Osteocyte (in vitro differentiated cells): Measurements from ENCODE around the gene ARHGEF16. TPM values are rescaled to one million over a fixed set of nuclear protein-coding genes. Genes with fewer than 3 reads are reported as not detected.

Source experiments
- DNase-seq: peaks from one replicate; pipeline ENCODE4 v3.0.0; 2021; ENCODE audit warnings: mixed read lengths; ENCODE audit not compliant: unreplicated experiment; ENCODE audit errors: extremely low spot score
- H3K27ac Mint-ChIP-seq: one replicate; pipeline ENCODE4 v1.8.0; 2021; ENCODE audit warnings: mild to moderate bottlenecking, mixed read lengths; ENCODE audit not compliant: unreplicated experiment
- H3K27me3 Mint-ChIP-seq: one replicate; pipeline ENCODE4 v1.8.0; 2021; ENCODE audit warnings: mixed read lengths; ENCODE audit not compliant: unreplicated experiment
- H3K36me3 Mint-ChIP-seq: one replicate; pipeline ENCODE4 v1.8.0; 2021; ENCODE audit warnings: mixed read lengths; ENCODE audit not compliant: unreplicated experiment
- H3K4me1 Mint-ChIP-seq: one replicate; pipeline ENCODE4 v1.8.0; 2021; ENCODE audit warnings: mixed read lengths; ENCODE audit not compliant: unreplicated experiment
- H3K4me3 Mint-ChIP-seq: one replicate; pipeline ENCODE4 v1.8.0; 2021; ENCODE audit warnings: mild to moderate bottlenecking, moderate library complexity, mixed read lengths; ENCODE audit not compliant: unreplicated experiment
- H3K9me3 Mint-ChIP-seq: one replicate; pipeline ENCODE4 v1.8.0; 2021; ENCODE audit warnings: mixed read lengths; ENCODE audit not compliant: unreplicated experiment
- CTCF ChIP-seq: fragments of 200-600 bp; sonication (generic); IDR thresholded peaks from 2 replicates; pipeline ENCODE4 v1.5.0; 2021; ENCODE audit warnings: antibody characterized with exemption, mild to moderate bottlenecking, moderate library complexity
- total RNA-seq: library from RNA; stranded (reverse); gene quantifications from 2 replicates; pipeline ENCODE4 v1.2.1, GENCODE V29; 2021

The ARHGEF16 gene
- total RNA-seq, 1 donor from 2014 or later = 3.2 TPM

DNA sequence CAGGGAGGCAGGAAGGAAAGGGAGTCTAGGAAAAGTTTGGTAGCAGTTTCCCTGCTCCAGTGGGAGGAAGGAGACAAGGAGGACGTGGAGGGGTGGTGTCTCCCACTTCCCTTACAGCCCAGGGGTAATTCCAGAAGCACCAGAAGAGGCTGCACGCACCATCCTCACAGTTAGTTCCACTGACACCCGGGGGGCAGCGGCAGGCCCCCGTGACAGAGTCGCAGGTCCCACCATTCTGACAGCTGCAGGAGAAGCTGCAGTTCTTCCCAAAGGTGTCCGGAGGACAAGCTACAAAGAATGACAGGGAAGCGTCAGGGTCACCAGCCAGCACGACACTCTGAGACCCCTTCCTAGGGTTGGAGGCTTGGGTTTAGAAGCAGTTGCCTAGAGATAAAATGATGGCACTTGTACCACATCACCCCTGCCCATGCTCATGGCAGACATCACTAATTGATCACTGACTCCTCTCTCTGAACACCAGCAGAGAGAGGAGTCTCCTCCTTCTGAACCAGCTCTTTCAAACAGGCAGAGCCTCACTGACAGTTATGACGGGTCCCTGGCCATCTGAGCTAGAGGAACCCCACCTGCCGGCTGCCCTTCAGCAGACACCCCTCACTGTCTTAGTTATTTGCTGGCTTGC lies 53.3 kb downstream of the ARHGEF16 start:
- Mint-ChIP-seq H3K27ac (no peak overlapping the region), H3K9me3 (no peaks in the 10 kb centered on the region), H3K4me1 (peaks cover 32% of the 10 kb centered on the region), H3K27me3 (no peaks in the 10 kb centered on the region), H3K4me3 (no peak overlapping the region), H3K36me3 (peaks cover 20% of the 10 kb centered on the region)
- no peak for DNase-seq
- no peak for TF ChIP-seq CTCF

GRCh38 chr1:3508757-3509415 lies 54.4 kb downstream of the ARHGEF16 start:
- no peaks in the 10 kb centered on the region for H3K27me3 Mint-ChIP-seq
- no peak overlapping the region for H3K27ac Mint-ChIP-seq
- H3K4me3 Mint-ChIP-seq = no peak overlapping the region
- no peak for DNase-seq
- peaks cover 24% of the 10 kb centered on the region for H3K4me1 Mint-ChIP-seq
- peaks cover 20% of the 10 kb centered on the region for H3K36me3 Mint-ChIP-seq
- no peaks in the 10 kb centered on the region for H3K9me3 Mint-ChIP-seq
- no peak for TF ChIP-seq CTCF

GRCh38 chr1:3509721-3510120 lies 55.3 kb downstream of the ARHGEF16 start:
- Mint-ChIP-seq H3K9me3 (no peaks in the 10 kb centered on the region), H3K27me3 (no peaks in the 10 kb centered on the region), H3K4me3 (no peak overlapping the region), H3K27ac (no peak overlapping the region), H3K36me3 (peaks cover 20% of the 10 kb centered on the region), H3K4me1 (peaks cover 17% of the 10 kb centered on the region)
- no peak for DNase-seq
- TF ChIP-seq CTCF = no peak

- H3K27ac Mint-ChIP-seq = no peak overlapping the region
- H3K9me3 Mint-ChIP-seq = no peaks in the 10 kb centered on the region
- peaks cover 12% of the 10 kb centered on the region for H3K4me1 Mint-ChIP-seq
- H3K4me3 Mint-ChIP-seq = no peak overlapping the region
- peaks cover 20% of the 10 kb centered on the region for H3K36me3 Mint-ChIP-seq
- no peak for TF ChIP-seq CTCF
- DNase-seq = no peak
- no peaks in the 10 kb centered on the region for H3K27me3 Mint-ChIP-seq
These were observed 55.9 kb downstream of the ARHGEF16 start for GRCh38 chr1:3510136-3510955.

DNA sequence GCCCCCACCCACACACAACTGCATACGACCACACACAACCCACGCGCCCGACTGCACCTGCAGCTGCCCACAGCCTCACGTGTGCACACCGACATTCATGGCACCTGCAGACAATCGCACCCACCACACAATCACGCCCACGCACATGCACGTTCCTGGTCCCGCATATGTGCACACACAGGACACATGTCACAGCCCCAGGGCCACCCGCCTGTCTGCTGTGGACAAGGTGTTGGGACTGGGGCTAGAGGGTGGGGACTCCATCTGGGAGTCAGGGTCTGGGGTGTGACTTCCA lies 56.4 kb downstream of the ARHGEF16 start:
- Mint-ChIP-seq H3K9me3 (no peaks in the 10 kb centered on the region), H3K4me1 (peaks cover 12% of the 10 kb centered on the region), H3K4me3 (no peak overlapping the region), H3K27me3 (no peaks in the 10 kb centered on the region), H3K27ac (no peak overlapping the region), H3K36me3 (peaks cover 20% of the 10 kb centered on the region)
- no peak for TF ChIP-seq CTCF
- no peak for DNase-seq
